A673 (cell line): ENCODE data around the gene STEAP1B. TPM values are rescaled to one million over a fixed set of nuclear protein-coding genes. Genes with fewer than 3 reads are reported as not detected.

Source experiments
- BruUV-seq: library from RNA; stranded (reverse); fragments of 400-500 nt; replicated peaks from 2 replicates; lab custom pipeline; 2021; lab: Mats Ljungman, UMichigan
- CTCF ChIA-PET: fragments of 300-600 bp; sonication (Branson Sonifier 250); formaldehyde crosslinking; loops from one replicate; lab custom pipeline; 2022; ENCODE audit warnings: antibody characterized with exemption; lab: Charles Lee
- POLR2A ChIA-PET: fragments of 300-600 bp; sonication (Branson Sonifier 250); formaldehyde crosslinking; loops from one replicate; lab custom pipeline; 2022; ENCODE audit warnings: antibody characterized with exemption; ENCODE audit not compliant: low non-redundant PET; lab: Charles Lee
- DNase-seq: peaks from one replicate; pipeline ENCODE4 v3.0.0-alpha.2; 2015; ENCODE audit warnings: low spot score
- H3K27ac ChIP-seq: fragments of 200-600 bp; sonication (generic); 2 replicates; pipeline ENCODE4 v1.5.1; 2016; ENCODE audit warnings: mixed run types, low read depth, mild to moderate bottlenecking, mixed read lengths, antibody characterized with exemption, low read length; ENCODE audit not compliant: poor library complexity, severe bottlenecking
- H3K27me3 ChIP-seq: fragments of 200-600 bp; sonication (generic); replicated peaks from 2 replicates; pipeline ENCODE4 v1.6.1; 2017; ENCODE audit warnings: mixed run types, low read depth, mild to moderate bottlenecking, mixed read lengths, antibody characterized with exemption, low read length; ENCODE audit not compliant: insufficient read depth, poor library complexity
- H3K36me3 ChIP-seq: fragments of 200-600 bp; sonication (generic); 2 replicates; pipeline ENCODE4 v1.6.1; 2016; ENCODE audit warnings: mixed run types, mild to moderate bottlenecking, mixed read lengths, antibody characterized with exemption, low read length; ENCODE audit not compliant: insufficient read depth, poor library complexity, severe bottlenecking
- H3K4me1 ChIP-seq: fragments of 200-600 bp; sonication (generic); 2 replicates; pipeline ENCODE4 v1.6.1; 2017; ENCODE audit warnings: mixed run types, mild to moderate bottlenecking, mixed read lengths, antibody characterized with exemption, low read length; ENCODE audit not compliant: insufficient read depth, poor library complexity, severe bottlenecking
- H3K4me3 ChIP-seq: fragments of 200-600 bp; sonication (generic); 2 replicates; pipeline ENCODE4 v1.5.1; 2016; ENCODE audit warnings: low read depth, mixed run types, mild to moderate bottlenecking, mixed read lengths, low read length; ENCODE audit not compliant: poor library complexity, severe bottlenecking
- H3K9me3 ChIP-seq: fragments of 200-600 bp; sonication (generic); 2 replicates; pipeline ENCODE4 v1.6.1; 2016; ENCODE audit warnings: mixed run types, low read depth, mild to moderate bottlenecking, mixed read lengths, antibody characterized with exemption, low read length; ENCODE audit not compliant: poor library complexity, severe bottlenecking
- EZH2 ChIP-seq: fragments of 200-600 bp; sonication (generic); IDR thresholded peaks from 2 replicates; pipeline ENCODE4 v1.6.1; 2017; ENCODE audit warnings: borderline replicate concordance, low read depth, mild to moderate bottlenecking, mixed read lengths, antibody characterized with exemption, low read length; ENCODE audit not compliant: poor library complexity, severe bottlenecking
- intact Hi-C: fragments of 100-400 bp; cut with micrococcal nuclease; formaldehyde crosslinking; loops from one replicate; pipeline ENCODE4 v1.10.0; 2022; ENCODE audit not compliant: unreplicated experiment
- total RNA-seq: library from RNA; stranded (reverse); gene quantifications from 2 replicates; pipeline ENCODE4 v1.2.3, GENCODE V29; 2021
- TF ChIP-seq, protein P1 (sequence below): fragments of 300-800, 200-600 bp; sonication (generic); conservative IDR thresholded peaks from 2 replicates; pipeline ENCODE4 v1.5.1; 2017; ENCODE audit warnings: low read depth, mild to moderate bottlenecking, antibody characterized with exemption, low read length, moderate library complexity, mixed read lengths

Gene STEAP1B
- total RNA-seq, 1 experiment from 2014 or later = 49.9 TPM

DNA sequence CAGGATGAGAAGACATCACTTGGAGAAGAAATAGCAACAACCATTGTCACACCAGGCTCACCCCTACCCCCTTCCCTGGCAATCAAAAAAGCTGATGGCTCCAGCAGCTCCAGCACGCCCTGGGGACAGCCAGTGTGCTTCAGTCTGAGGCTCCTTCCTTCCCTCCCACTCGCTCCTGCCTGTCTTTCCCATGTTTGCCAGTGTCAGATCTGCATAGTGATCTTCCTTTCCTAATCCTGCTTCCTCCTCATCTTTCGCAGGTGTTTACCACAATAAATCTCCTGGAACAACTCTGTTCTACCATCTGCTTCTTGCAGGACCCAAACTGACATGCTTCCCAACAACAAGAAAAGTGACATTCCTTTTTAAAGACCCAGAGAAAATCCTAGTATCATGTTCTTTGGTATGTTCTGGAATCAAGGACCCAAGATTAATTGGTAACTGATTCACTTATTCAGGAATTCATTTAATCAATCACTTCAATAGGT is 57.1 kb downstream of the STEAP1B start:
- CTCF ChIA-PET = no interaction called here

DNA sequence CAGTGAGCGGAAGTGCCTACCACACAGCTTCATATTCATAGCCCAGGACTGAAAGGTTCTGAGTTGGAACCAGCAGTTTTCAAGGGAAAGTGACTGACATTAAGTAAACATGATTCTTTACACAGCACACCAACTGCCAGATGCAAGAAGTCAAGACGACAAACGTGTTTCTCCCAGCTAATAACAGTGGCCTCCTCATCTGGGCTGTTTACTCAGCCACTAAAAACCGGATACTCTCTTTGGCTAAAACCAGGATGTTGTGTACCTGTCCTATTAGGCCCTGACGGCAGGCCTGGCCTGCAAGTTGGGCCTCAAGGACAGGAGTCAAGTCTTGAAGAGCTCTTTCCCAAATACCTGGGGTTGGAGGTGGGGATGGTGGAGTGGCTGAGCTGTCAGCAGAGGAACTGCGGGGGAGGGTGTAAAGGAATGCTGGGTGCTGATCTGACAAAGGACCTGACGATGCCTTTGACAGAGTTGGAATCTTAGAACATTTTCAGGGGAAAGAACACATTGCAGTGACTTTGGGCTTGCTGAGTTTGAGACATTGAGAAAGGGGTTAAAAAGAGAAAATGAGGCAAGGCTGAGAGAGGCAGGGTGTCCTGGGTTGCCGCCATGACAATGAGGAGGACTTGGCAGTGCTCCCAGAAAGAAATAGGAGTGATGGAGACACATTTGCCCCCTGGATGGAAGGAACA is 57.7 kb downstream of the STEAP1B start:
- Histone ChIP-seq H3K4me1 (peaks cover 22% of the 10 kb centered on the region), H3K27ac (no peak overlapping the region), H3K36me3 (no peaks in the 10 kb centered on the region), H3K4me3 (no peak overlapping the region), H3K9me3 (no peaks in the 10 kb centered on the region), H3K27me3 (no peaks in the 10 kb centered on the region)
- intact Hi-C loops = no loop called here
- ChIA-PET POLR2A (no interaction called here), CTCF (no interaction called here)
- TF ChIP-seq EZH2 = no peak
- TF ChIP-seq, protein P1, sequence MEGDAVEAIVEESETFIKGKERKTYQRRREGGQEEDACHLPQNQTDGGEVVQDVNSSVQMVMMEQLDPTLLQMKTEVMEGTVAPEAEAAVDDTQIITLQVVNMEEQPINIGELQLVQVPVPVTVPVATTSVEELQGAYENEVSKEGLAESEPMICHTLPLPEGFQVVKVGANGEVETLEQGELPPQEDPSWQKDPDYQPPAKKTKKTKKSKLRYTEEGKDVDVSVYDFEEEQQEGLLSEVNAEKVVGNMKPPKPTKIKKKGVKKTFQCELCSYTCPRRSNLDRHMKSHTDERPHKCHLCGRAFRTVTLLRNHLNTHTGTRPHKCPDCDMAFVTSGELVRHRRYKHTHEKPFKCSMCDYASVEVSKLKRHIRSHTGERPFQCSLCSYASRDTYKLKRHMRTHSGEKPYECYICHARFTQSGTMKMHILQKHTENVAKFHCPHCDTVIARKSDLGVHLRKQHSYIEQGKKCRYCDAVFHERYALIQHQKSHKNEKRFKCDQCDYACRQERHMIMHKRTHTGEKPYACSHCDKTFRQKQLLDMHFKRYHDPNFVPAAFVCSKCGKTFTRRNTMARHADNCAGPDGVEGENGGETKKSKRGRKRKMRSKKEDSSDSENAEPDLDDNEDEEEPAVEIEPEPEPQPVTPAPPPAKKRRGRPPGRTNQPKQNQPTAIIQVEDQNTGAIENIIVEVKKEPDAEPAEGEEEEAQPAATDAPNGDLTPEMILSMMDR = no peak
- BruUV-seq = no TSS peak
- no peak for DNase-seq

More for the DNA sequence above, 57.1 kb downstream of the STEAP1B start:
- DNase-seq = no peak
- H3K27ac ChIP-seq = no peak overlapping the region
- H3K9me3 ChIP-seq = no peaks in the 10 kb centered on the region
- no peaks in the 10 kb centered on the region for H3K27me3 ChIP-seq
- no peaks in the 10 kb centered on the region for H3K36me3 ChIP-seq
- BruUV-seq = no TSS peak
- no peak for TF ChIP-seq EZH2
- TF ChIP-seq, protein P1 = no peak
- intact Hi-C loops = no loop called here
- H3K4me3 ChIP-seq = no peak overlapping the region
- peaks cover 22% of the 10 kb centered on the region for H3K4me1 ChIP-seq
- POLR2A ChIA-PET = no interaction called here

DNA sequence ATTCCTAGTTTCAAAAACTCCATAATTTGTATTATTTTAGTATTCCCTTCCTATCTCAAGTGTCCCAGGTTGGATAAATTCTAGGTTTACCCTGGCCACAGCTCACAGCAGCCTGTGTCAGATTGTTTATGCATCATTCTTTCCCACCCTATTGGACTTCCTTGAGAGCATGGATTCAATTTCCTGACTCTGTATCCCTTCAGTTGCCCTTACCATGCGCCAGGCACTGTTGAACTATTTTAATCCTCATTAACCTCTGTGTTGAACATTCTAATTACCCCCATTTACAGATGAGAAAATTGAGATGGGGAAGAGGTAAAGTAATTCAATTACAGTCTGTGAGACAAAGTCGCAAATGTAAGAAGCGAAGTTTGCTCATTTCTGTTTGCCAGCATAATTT is 58.8 kb downstream of the STEAP1B start:
- H3K4me3 ChIP-seq = no peak overlapping the region
- no peaks in the 10 kb centered on the region for H3K27me3 ChIP-seq
- no TSS peak for BruUV-seq
- no peaks in the 10 kb centered on the region for H3K36me3 ChIP-seq
- H3K27ac ChIP-seq = no peak overlapping the region
- DNase-seq = no peak
- TF ChIP-seq, protein P1 = no peak
- no peak for TF ChIP-seq EZH2
- POLR2A ChIA-PET = no interaction called here
- intact Hi-C loops = no loop called here
- H3K9me3 ChIP-seq = no peaks in the 10 kb centered on the region
- CTCF ChIA-PET = no interaction called here
- H3K4me1 ChIP-seq = peaks cover 22% of the 10 kb centered on the region
